PC-9 (cell line): ENCODE measurements around the gene HOXA4. TPM values are rescaled to one million over a fixed set of nuclear protein-coding genes. Genes with fewer than 3 reads are reported as not detected.

Experiments used
- BruUV-seq: library from RNA; stranded (reverse); fragments of 400-500 nt; replicated peaks from 2 replicates; lab custom pipeline; 2021; lab: Mats Ljungman, UMichigan
- CTCF ChIA-PET: fragments of 300-600 bp; sonication (Branson Sonifier 250); formaldehyde crosslinking; loops from one replicate; lab custom pipeline; 2022; ENCODE audit warnings: antibody characterized with exemption; lab: Charles Lee
- POLR2A ChIA-PET: fragments of 300-600 bp; sonication (Branson Sonifier 250); formaldehyde crosslinking; loops from one replicate; lab custom pipeline; 2022; ENCODE audit warnings: antibody characterized with exemption; ENCODE audit not compliant: unreplicated experiment; lab: Charles Lee
- DNase-seq, 2 experiments: peaks; one replicate each; pipeline versions ENCODE4 v3.0.0 to v3.0.0-alpha.2; 2015 to 2022; ENCODE audit warnings: mixed read lengths in 1 of 2
- H2AFZ ChIP-seq: fragments of 200-600 bp; sonication (generic); 2 replicates; pipeline ENCODE4 v1.8.1; 2017; ENCODE audit warnings: antibody characterized with exemption
- H3F3A ChIP-seq: fragments of 200-600 bp; sonication (generic); 2 replicates; pipeline ENCODE4 v1.8.1; 2017; ENCODE audit warnings: antibody characterized with exemption, mild to moderate bottlenecking, low read depth; ENCODE audit not compliant: insufficient read depth
- H3K27ac ChIP-seq: fragments of 200-600 bp; sonication (generic); 2 replicates; pipeline ENCODE4 v1.6.1; 2016; ENCODE audit warnings: mixed run types
- H3K27me3 ChIP-seq: fragments of 200-600 bp; sonication (generic); 2 replicates; pipeline ENCODE4 v1.6.1; 2016; ENCODE audit warnings: low read depth, mixed run types; ENCODE audit not compliant: insufficient read depth
- H3K36me3 ChIP-seq: fragments of 200-600 bp; sonication (generic); 2 replicates; pipeline ENCODE4 v1.6.1; 2016; ENCODE audit warnings: low read depth, mixed run types
- H3K4me1 ChIP-seq: fragments of 200-600 bp; sonication (generic); replicated peaks from 2 replicates; pipeline ENCODE4 v1.6.1; 2016; ENCODE audit warnings: mixed run types; ENCODE audit not compliant: insufficient read depth
- H3K4me2 ChIP-seq: fragments of 200-600 bp; sonication (generic); 2 replicates; pipeline ENCODE4 v1.6.1; 2017; ENCODE audit warnings: mixed run types
- H3K4me3 ChIP-seq: fragments of 200-600 bp; sonication (generic); 2 replicates; pipeline ENCODE4 v1.6.1; 2016; ENCODE audit warnings: mixed run types
- H3K79me2 ChIP-seq: fragments of 200-600 bp; sonication (generic); 2 replicates; pipeline ENCODE4 v1.6.1; 2017; ENCODE audit warnings: low read depth, mixed run types
- H3K9me2 ChIP-seq: fragments of 200-600 bp; sonication (generic); 2 replicates; pipeline ENCODE4 v1.8.1; 2017; ENCODE audit warnings: mild to moderate bottlenecking; ENCODE audit not compliant: insufficient read depth
- H3K9me3 ChIP-seq: fragments of 200-600 bp; sonication (generic); 2 replicates; pipeline ENCODE4 v1.8.1; 2016; ENCODE audit warnings: low read depth; ENCODE audit not compliant: insufficient read depth
- H4K20me1 ChIP-seq: fragments of 200-600 bp; sonication (generic); 2 replicates; pipeline ENCODE4 v1.8.1; 2017; ENCODE audit not compliant: insufficient read depth
- EZH2 ChIP-seq: fragments of 200-600 bp; sonication (generic); IDR thresholded peaks from 2 replicates; pipeline ENCODE4 v1.8.0; 2017; ENCODE audit warnings: antibody characterized with exemption, low read depth
- intact Hi-C: fragments of 100-400 bp; cut with micrococcal nuclease; formaldehyde crosslinking; loops from one replicate; pipeline ENCODE4 v1.10.0; 2022; ENCODE audit not compliant: unreplicated experiment
- total RNA-seq: library from RNA; stranded (reverse); gene quantifications from 2 replicates; pipeline ENCODE4 v1.2.3, GENCODE V29; 2021
- TF ChIP-seq, protein P1 (sequence below): fragments of 200-600 bp; sonication (generic); conservative IDR thresholded peaks from 2 replicates; pipeline ENCODE4 v1.6.1; 2017; ENCODE audit warnings: mixed run types, antibody characterized with exemption, mild to moderate bottlenecking, moderate library complexity

HOXA4 gene
- total RNA-seq, 1 experiment from 2014 or later = not detected

DNA sequence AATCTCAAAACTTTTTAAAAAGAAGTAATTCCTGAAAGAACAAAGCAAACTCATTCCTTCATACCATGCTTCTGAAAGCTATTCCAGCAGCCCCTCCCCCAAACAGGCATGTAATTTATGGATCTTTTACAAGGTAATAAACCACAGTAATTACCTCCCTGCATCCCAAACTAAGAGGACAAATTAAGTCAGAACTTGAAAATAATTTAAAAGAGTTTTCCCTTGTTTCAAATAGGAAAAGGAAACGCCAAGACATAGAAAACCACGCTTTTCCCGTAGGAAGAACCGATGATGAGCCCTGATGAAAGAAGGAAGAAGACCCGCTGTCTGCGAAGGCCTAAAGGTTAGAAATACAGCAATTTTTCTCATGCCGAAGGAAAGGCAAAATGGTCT is 8.9 kb downstream of the HOXA4 start:
- BruUV-seq = no TSS peak
- Histone ChIP-seq H3K79me2 (peaks cover 23% of the 10 kb centered on the region), H3K27ac (no peak overlapping the region), H3K9me3 (no peaks in the 10 kb centered on the region), H4K20me1 (no peaks in the 10 kb centered on the region), H3F3A (peaks cover 34% of the 10 kb centered on the region), H3K4me1 (peaks cover 16% of the 10 kb centered on the region), H3K36me3 (peaks cover 29% of the 10 kb centered on the region), H3K27me3 (no peaks in the 10 kb centered on the region), H3K4me2 (no peak overlapping the region), H3K9me2 (no peaks in the 10 kb centered on the region), H3K4me3 (no peak overlapping the region), H2AFZ (no peak overlapping the region)
- TF ChIP-seq EZH2 = no peak
- TF ChIP-seq, protein P1, sequence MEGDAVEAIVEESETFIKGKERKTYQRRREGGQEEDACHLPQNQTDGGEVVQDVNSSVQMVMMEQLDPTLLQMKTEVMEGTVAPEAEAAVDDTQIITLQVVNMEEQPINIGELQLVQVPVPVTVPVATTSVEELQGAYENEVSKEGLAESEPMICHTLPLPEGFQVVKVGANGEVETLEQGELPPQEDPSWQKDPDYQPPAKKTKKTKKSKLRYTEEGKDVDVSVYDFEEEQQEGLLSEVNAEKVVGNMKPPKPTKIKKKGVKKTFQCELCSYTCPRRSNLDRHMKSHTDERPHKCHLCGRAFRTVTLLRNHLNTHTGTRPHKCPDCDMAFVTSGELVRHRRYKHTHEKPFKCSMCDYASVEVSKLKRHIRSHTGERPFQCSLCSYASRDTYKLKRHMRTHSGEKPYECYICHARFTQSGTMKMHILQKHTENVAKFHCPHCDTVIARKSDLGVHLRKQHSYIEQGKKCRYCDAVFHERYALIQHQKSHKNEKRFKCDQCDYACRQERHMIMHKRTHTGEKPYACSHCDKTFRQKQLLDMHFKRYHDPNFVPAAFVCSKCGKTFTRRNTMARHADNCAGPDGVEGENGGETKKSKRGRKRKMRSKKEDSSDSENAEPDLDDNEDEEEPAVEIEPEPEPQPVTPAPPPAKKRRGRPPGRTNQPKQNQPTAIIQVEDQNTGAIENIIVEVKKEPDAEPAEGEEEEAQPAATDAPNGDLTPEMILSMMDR = no peak
- POLR2A ChIA-PET = interaction anchor here (0.5 to 0.7 kb wide), 3 partner anchors 22 to 265 kb away, joined by 4 to 8 read pairs (median 6); no protein-coding TSS in a partner anchor
- no peak for DNase-seq
- CTCF ChIA-PET = no interaction called here
- intact Hi-C loops = no loop called here

DNA sequence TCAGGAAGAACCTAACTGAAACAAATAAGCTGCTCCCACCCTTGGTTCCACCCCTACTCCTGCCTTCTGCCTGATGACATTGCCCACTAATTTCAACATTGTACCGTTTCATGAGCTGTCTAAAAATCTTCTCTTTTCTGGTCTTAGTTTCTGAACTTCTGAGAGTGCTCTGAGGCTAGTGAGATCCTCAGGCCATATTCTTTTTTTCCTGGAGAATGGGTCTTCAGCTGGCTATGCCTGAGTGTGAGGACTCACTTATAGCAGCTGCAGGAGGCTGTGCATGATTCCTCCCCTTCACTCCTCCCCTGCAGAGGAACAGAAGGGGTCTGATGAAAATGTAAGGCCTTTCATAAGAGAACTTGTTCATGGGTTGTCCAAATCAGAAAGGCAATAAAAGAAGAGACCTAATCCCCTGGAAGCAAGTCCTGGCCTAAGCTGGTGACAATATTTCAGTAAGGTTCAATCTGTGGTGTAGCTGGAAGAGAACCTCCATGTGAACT is 11.1 kb downstream of the HOXA4 start:
- ChIA-PET POLR2A (interaction anchor here (0.7 kb wide), 1 partner anchor 486 kb away, joined by 3 read pairs; no protein-coding TSS in a partner anchor), CTCF (interaction anchor here (0.6 to 1.0 kb wide), 2 partner anchors 49 to 258 kb away, joined by 3 to 5 read pairs; no protein-coding TSS in a partner anchor)
- Histone ChIP-seq H3K4me3 (no peak overlapping the region), H2AFZ (no peak overlapping the region), H3K9me3 (no peaks in the 10 kb centered on the region), H3K4me1 (peaks cover 19% of the 10 kb centered on the region), H3K9me2 (no peaks in the 10 kb centered on the region), H4K20me1 (no peaks in the 10 kb centered on the region), H3K79me2 (peaks cover 44% of the 10 kb centered on the region), H3K27me3 (no peaks in the 10 kb centered on the region), H3K27ac (no peak overlapping the region; the same call in 1 of the 2 replicates), H3K36me3 (peaks cover 37% of the 10 kb centered on the region), H3K4me2 (no peak overlapping the region), H3F3A (peaks cover 49% of the 10 kb centered on the region)
- DNase-seq = no peak
- TF ChIP-seq, protein P1 = no peak
- TF ChIP-seq EZH2 = no peak
- BruUV-seq = no TSS peak
- intact Hi-C loops = loop anchor here (10.0 kb wide), 1 partner anchor 625 kb away; the partner anchor contains the start of gene TAX1BP1

- ChIA-PET CTCF (no interaction called here), POLR2A (no interaction called here)
- Histone ChIP-seq H3F3A (peaks cover 53% of the 10 kb centered on the region), H3K4me1 (peaks cover 19% of the 10 kb centered on the region), H3K79me2 (peaks cover 48% of the 10 kb centered on the region), H3K4me3 (no peak overlapping the region), H4K20me1 (no peaks in the 10 kb centered on the region), H3K36me3 (peaks cover 37% of the 10 kb centered on the region), H3K27me3 (no peaks in the 10 kb centered on the region), H3K9me3 (no peaks in the 10 kb centered on the region), H2AFZ (no peak overlapping the region), H3K9me2 (no peaks in the 10 kb centered on the region), H3K4me2 (no peak overlapping the region), H3K27ac (no peak overlapping the region)
- no peak for DNase-seq
- intact Hi-C loops = loop anchor here (10.0 kb wide), 1 partner anchor 626 kb away; the partner anchor contains the start of gene TAX1BP1
- TF ChIP-seq, protein P1 = no peak
- no peak for TF ChIP-seq EZH2
- no TSS peak for BruUV-seq
These were observed 12.0 kb downstream of the HOXA4 start for GRCh38 chr7:27118580-27118979.
